Forelimb muscle (tissue), 1 donor: ENCODE results near the gene STX1B. TPM values are rescaled to one million over a fixed set of nuclear protein-coding genes. Genes with fewer than 3 reads are reported as not detected.

Experiments
- DNase-seq: peaks from one replicate; pipeline ENCODE4 v3.0.0-alpha.2; 2013; ENCODE audit warnings: low read depth
- polyA plus RNA-seq: library from polyadenylated mRNA; unstranded; fragments of 120-200 nt; gene quantifications from one replicate; pipeline ENCODE4 v1.2.1, GENCODE V29; 2013; ENCODE audit not compliant: insufficient read length

Gene STX1B
- polyA plus RNA-seq, 1 donor = 1.9 TPM

- no peak for DNase-seq
Observed at GRCh38 chr16:30979170-30980022, 31.0 kb downstream of the STX1B start.

- no peak for DNase-seq
Observed at GRCh38 chr16:30977502-30977901, 32.9 kb downstream of the STX1B start.

GRCh38 chr16:30976486-30976885 lies 34.0 kb downstream of the STX1B start:
- DNase-seq = no peak

- DNase-seq = no peak
Observed at GRCh38 chr16:30974348-30974747, 36.1 kb downstream of the STX1B start.

GRCh38 chr16:30972872-30973271 lies 37.6 kb downstream of the STX1B start:
- DNase-seq = no peak

- DNase-seq = no peak
Observed at GRCh38 chr16:30971298-30971697, 39.1 kb downstream of the STX1B start.

- no peak for DNase-seq
Observed at GRCh38 chr16:30969246-30969842, 41.1 kb downstream of the STX1B start.

GRCh38 chr16:30967795-30968194 lies 42.6 kb downstream of the STX1B start:
- DNase-seq = no peak

- DNase-seq = no peak
Observed at GRCh38 chr16:30966033-30966619, 44.3 kb downstream of the STX1B start.

GRCh38 chr16:30965436-30965835 lies 45.0 kb downstream of the STX1B start:
- DNase-seq = no peak

GRCh38 chr16:30964574-30965226 lies 45.7 kb downstream of the STX1B start:
- DNase-seq = no peak

- no peak for DNase-seq
Observed at GRCh38 chr16:30963925-30964511, 46.4 kb downstream of the STX1B start.

- no peak for DNase-seq
Observed at GRCh38 chr16:30961384-30961783, 49.1 kb downstream of the STX1B start.

- DNase-seq = no peak
Observed at GRCh38 chr16:30958175-30959079, 52.0 kb downstream of the STX1B start.

GRCh38 chr16:30957456-30958174 lies 52.8 kb downstream of the STX1B start, which contains the start of gene SETD1A:
Gene SETD1A, plus strand, starts transcription at chr16:30957754. Its CDS starts 978 bp downstream, at chr16:30958732.
- DNase-seq = peak; percentile 69

GRCh38 chr16:30956601-30957455 lies 53.6 kb downstream of the STX1B start:
- DNase-seq = no peak

- no peak for DNase-seq
Observed at GRCh38 chr16:30954993-30955392, 55.4 kb downstream of the STX1B start.

- DNase-seq = no peak
Observed at GRCh38 chr16:30953511-30954124, 56.8 kb downstream of the STX1B start.

GRCh38 chr16:30953111-30953510 lies 57.3 kb downstream of the STX1B start:
- no peak for DNase-seq
